GM12891 (cell line): ENCODE data around the gene PPP1R12B.

ENCODE experiments used
- PAX5 ChIP-seq: IDR thresholded peaks from 2 replicates; pipeline ENCODE4 v1.6.1; 2011; ENCODE audit warnings: low read length, moderate library complexity, mild to moderate bottlenecking; ENCODE audit not compliant: insufficient read depth, severe bottlenecking
- POLR2A ChIP-seq: IDR thresholded peaks from 2 replicates; pipeline ENCODE4 v1.6.1; 2011; ENCODE audit warnings: low read depth, low read length, control low read depth
- POLR2AphosphoS5 ChIP-seq: IDR thresholded peaks from 2 replicates; pipeline ENCODE4 v1.6.1; 2011; ENCODE audit warnings: low read depth, low read length, control low read depth
- POU2F2 ChIP-seq: IDR thresholded peaks from 2 replicates; pipeline ENCODE4 v1.6.1; 2011; ENCODE audit warnings: low read depth, mild to moderate bottlenecking, control low read depth, low read length, moderate library complexity
- SPI1 ChIP-seq: IDR thresholded peaks from 2 replicates; pipeline ENCODE4 v1.6.1; 2011; ENCODE audit warnings: low read depth, low read length, control low read depth
- TAF1 ChIP-seq: IDR thresholded peaks from 2 replicates; pipeline ENCODE4 v1.6.1; 2011; ENCODE audit warnings: low read depth, low read length, control low read depth

GRCh38 chr1:202575918-202576653, 227.6 kb downstream of the PPP1R12B start:
- TF ChIP-seq POLR2AphosphoS5 (no peak), POLR2A (no peak), SPI1 (no peak), TAF1 (no peak), PAX5 (no peak), POU2F2 (no peak)
